GM23338 (cell line): ENCODE measurements around the gene SORT1. TPM values are rescaled to one million over a fixed set of nuclear protein-coding genes. Genes with fewer than 3 reads are reported as not detected.

Experiments used
- ATAC-seq: fragments of 200-7000 bp; cut with Tn5 transposase; 3 replicates; pipeline ENCODE4 v1.9.1; 2020
- DNase-seq: peaks from one replicate; pipeline ENCODE4 v3.0.0-alpha.2; 2015; ENCODE audit warnings: low spot score
- H2AFZ ChIP-seq: fragments of 200-600 bp; sonication (generic); 2 replicates; pipeline ENCODE4 v1.8.0; 2016; ENCODE audit warnings: antibody characterized with exemption, mild to moderate bottlenecking, moderate library complexity
- H3F3A ChIP-seq: fragments of 200-600 bp; sonication (generic); replicated peaks from 2 replicates; pipeline ENCODE4 v1.8.0; 2017; ENCODE audit warnings: antibody characterized with exemption, mixed run types, low read depth
- H3K27ac ChIP-seq: fragments of 200-600 bp; sonication (generic); 2 replicates; pipeline ENCODE4 v1.6.1; 2016; ENCODE audit warnings: low read depth
- H3K27me3 ChIP-seq: fragments of 200-600 bp; sonication (generic); 2 replicates; pipeline ENCODE4 v1.8.0; 2016; ENCODE audit warnings: mild to moderate bottlenecking, mixed run types, moderate library complexity; ENCODE audit not compliant: insufficient read depth
- H3K36me3 ChIP-seq: fragments of 200-600 bp; sonication (generic); 2 replicates; pipeline ENCODE4 v1.8.0; 2016; ENCODE audit warnings: mild to moderate bottlenecking; ENCODE audit not compliant: insufficient read depth
- H3K4me1 ChIP-seq: fragments of 200-600 bp; sonication (generic); 2 replicates; pipeline ENCODE4 v1.8.0; 2016; ENCODE audit warnings: mild to moderate bottlenecking, moderate library complexity; ENCODE audit not compliant: insufficient read depth
- H3K4me2 ChIP-seq: fragments of 200-600 bp; sonication (generic); 2 replicates; pipeline ENCODE4 v1.7.1; 2017; ENCODE audit warnings: mixed run types
- H3K4me3 ChIP-seq: fragments of 200-600 bp; sonication (generic); 2 replicates; pipeline ENCODE4 v1.6.1; 2016; ENCODE audit warnings: mixed run types
- H3K79me2 ChIP-seq: fragments of 200-600 bp; sonication (generic); replicated peaks from 2 replicates; pipeline ENCODE4 v1.8.0; 2017; ENCODE audit warnings: mild to moderate bottlenecking; ENCODE audit not compliant: insufficient read depth
- H3K9me2 ChIP-seq: fragments of 200-600 bp; sonication (generic); 2 replicates; pipeline ENCODE4 v1.8.0; 2017; ENCODE audit not compliant: insufficient read depth
- H4K20me1 ChIP-seq: fragments of 200-600 bp; sonication (generic); replicated peaks from 2 replicates; pipeline ENCODE4 v1.8.0; 2017; ENCODE audit warnings: mild to moderate bottlenecking; ENCODE audit not compliant: insufficient read depth
- H3K27ac Mint-ChIP-seq: 2 replicates; pipeline ENCODE4 v1.8.0; 2020; ENCODE audit warnings: inconsistent platforms, mild to moderate bottlenecking, moderate library complexity, mixed read lengths
- H3K27me3 Mint-ChIP-seq: 3 replicates; pipeline ENCODE4 v1.8.0; 2022; ENCODE audit warnings: low read depth, mild to moderate bottlenecking, moderate library complexity, mixed read lengths, inconsistent platforms; ENCODE audit not compliant: insufficient read depth, poor library complexity
- H3K36me3 Mint-ChIP-seq: 3 replicates; pipeline ENCODE4 v1.8.0; 2021; ENCODE audit warnings: low read depth, mild to moderate bottlenecking, inconsistent platforms, moderate library complexity, mixed read lengths
- H3K4me1 Mint-ChIP-seq: 3 replicates; pipeline ENCODE4 v1.8.0; 2020; ENCODE audit warnings: mild to moderate bottlenecking, inconsistent platforms, mixed read lengths
- H3K4me3 Mint-ChIP-seq: 3 replicates; pipeline ENCODE4 v1.8.0; 2021; ENCODE audit warnings: moderate library complexity, mild to moderate bottlenecking, inconsistent platforms, mixed read lengths
- H3K9me3 Mint-ChIP-seq: 3 replicates; pipeline ENCODE4 v1.8.0; 2020; ENCODE audit warnings: moderate library complexity, mild to moderate bottlenecking, inconsistent platforms, mixed read lengths
- EZH2 ChIP-seq: fragments of 200-600 bp; sonication (generic); IDR thresholded peaks from one replicate; pipeline ENCODE4 v1.8.0; 2017; ENCODE audit warnings: antibody characterized with exemption, mild to moderate bottlenecking, low read depth; ENCODE audit not compliant: unreplicated experiment
- EZH2phosphoT487 ChIP-seq: fragments of 200-600 bp; sonication (generic); IDR thresholded peaks from one replicate; pipeline ENCODE4 v1.8.1; 2018; ENCODE audit warnings: antibody characterized with exemption; ENCODE audit not compliant: unreplicated experiment
- JUNB ChIP-seq: IDR thresholded peaks from one replicate; pipeline ENCODE4 v1.6.1; 2016; ENCODE audit warnings: antibody characterized with exemption; ENCODE audit not compliant: unreplicated experiment
- ZNF114 ChIP-seq: fragments of 250-450 bp; sonication (Bioruptor Pico); IDR thresholded peaks from 2 replicates; pipeline ENCODE4 v1.5.0; 2020; ENCODE audit warnings: mild to moderate bottlenecking, moderate library complexity
- ZNF331 ChIP-seq: fragments of 250-450 bp; sonication (Bioruptor Pico); IDR thresholded peaks from 2 replicates; pipeline ENCODE4 v1.5.0; 2020; ENCODE audit warnings: low read depth, mild to moderate bottlenecking, moderate library complexity
- ZNF462 ChIP-seq: fragments of 250-450 bp; sonication (Bioruptor Pico); IDR thresholded peaks from 2 replicates; pipeline ENCODE4 v1.5.0; 2020; ENCODE audit warnings: mild to moderate bottlenecking, moderate library complexity
- polyA plus RNA-seq: library from polyadenylated mRNA; unstranded; fragments of >200 nt; fragmentation: Nextera tagmentation; extraction: Ambion mirVana; gene quantifications from 2 replicates; pipeline ENCODE4 v1.2.1, GENCODE V29; 2016
- total RNA-seq: library from RNA; depleted of rRNA; stranded (reverse); fragments of >200 nt; shearing (Covaris generic); gene quantifications from 2 replicates; pipeline ENCODE4 v1.2.3, GENCODE V29; 2014

SORT1 gene
- total and polyA plus RNA-seq, 2 experiments from 2014 or later, result 10.9 to 55.4 TPM

- TF ChIP-seq ZNF462 (CRISPR knock-in tag), result no peak
Measured at GRCh38 chr1:109350655-109351054, 47.1 kb downstream of the SORT1 start (continued).

- Mint-ChIP-seq H3K4me3 (no peak overlapping the region), H3K27me3 (peaks cover 4% of the 10 kb centered on the region), H3K27ac (no peak overlapping the region), H3K36me3 (peaks cover 43% of the 10 kb centered on the region), H3K9me3 (no peaks in the 10 kb centered on the region), H3K4me1 (peaks cover 5% of the 10 kb centered on the region; the same call in 2 of the 3 replicates)
- H2AFZ ChIP-seq, result no peak overlapping the region
- no peak for ATAC-seq
- H3F3A ChIP-seq, result no peaks in the 10 kb centered on the region
- H3K4me3 ChIP-seq, result no peak overlapping the region
- no peaks in the 10 kb centered on the region; the same call in 1 of the 2 replicates for H4K20me1 ChIP-seq
- no peak for DNase-seq
- H3K4me1 ChIP-seq, result no peaks in the 10 kb centered on the region
- peaks cover 7% of the 10 kb centered on the region; the same call in 1 of the 2 replicates for H3K36me3 ChIP-seq
- no peaks in the 10 kb centered on the region for H3K79me2 ChIP-seq
- no peaks in the 10 kb centered on the region for H3K9me2 ChIP-seq
- H3K27ac ChIP-seq, result no peak overlapping the region
- no peaks in the 10 kb centered on the region for H3K27me3 ChIP-seq
- H3K4me2 ChIP-seq, result no peak overlapping the region
- no peak for TF ChIP-seq JUNB
- no peak for TF ChIP-seq ZNF114 (CRISPR knock-in tag)
- TF ChIP-seq EZH2phosphoT487, result no peak
- TF ChIP-seq ZNF462 (CRISPR knock-in tag), result no peak
- no peak for TF ChIP-seq EZH2
- no peak for TF ChIP-seq ZNF331 (CRISPR knock-in tag)
Measured at GRCh38 chr1:109350182-109350581, 47.5 kb downstream of the SORT1 start.
